ENCODE data around the gene MC4R.

The MC4R gene

DNA sequence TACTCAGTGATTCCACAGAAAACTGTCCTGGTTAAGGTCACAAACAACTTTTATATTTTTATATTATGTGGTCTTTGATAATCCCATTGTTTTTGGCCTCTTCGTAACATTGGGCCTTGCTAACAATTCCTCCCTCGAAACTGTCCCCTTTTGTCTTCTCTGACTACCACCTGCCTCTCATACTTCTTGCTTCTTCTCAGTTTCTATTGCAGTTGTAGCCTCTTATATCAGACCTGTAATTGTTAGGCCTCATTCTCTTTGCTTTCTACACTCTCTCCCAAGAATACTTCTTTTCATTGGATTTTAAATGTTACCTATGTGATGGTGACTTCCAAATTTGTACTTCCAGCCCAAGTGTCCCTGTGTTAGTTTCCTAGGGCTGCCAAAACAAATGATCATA, 44.7 kb downstream of the MC4R start:
- no peak for DNase-seq (ENCODE audit: low spot score)

DNA sequence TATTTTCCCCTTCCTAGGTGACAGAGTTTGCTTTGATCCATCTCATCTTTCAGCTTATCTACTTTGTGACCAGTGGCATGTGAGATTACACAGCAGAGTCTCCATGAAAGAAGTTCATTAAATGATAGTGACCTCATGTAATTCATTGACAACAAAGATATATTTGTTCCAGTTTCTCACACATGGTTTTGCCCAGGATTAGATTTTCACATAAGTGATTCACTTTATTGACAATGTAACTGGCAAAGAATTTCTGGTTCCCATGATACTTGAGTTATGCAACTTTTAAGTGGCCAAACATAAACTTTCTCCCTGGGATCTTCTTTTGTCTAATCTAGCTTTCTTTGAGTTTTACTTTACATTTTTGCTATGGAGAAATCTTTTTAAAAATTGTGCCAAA, 50.0 kb downstream of the MC4R start:
- no peak for DNase-seq (ENCODE audit: low spot score)
